Measurements from ENCODE around the gene ZNF423.

ZNF423 gene

DNA sequence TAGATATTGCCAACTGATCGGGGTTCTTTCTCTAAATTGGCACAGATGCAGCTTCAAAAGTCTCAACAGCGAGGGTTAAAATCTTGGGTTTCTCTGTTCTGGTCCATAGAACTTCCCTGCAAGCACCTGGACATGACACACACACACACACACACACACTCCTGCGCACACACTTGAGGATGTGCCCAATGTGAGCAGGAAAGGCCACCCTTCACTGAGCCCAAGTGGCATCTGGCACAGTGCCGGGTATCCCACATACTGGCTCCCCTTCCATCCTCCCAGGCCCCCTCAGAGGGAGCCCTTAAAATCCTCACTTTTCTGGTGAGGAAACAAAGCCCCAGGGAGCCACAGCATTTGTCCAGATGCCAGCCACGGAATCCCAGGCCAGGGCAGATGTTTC lies 55.5 kb downstream of the ZNF423 start:
- TF ChIP-seq, protein P1, sequence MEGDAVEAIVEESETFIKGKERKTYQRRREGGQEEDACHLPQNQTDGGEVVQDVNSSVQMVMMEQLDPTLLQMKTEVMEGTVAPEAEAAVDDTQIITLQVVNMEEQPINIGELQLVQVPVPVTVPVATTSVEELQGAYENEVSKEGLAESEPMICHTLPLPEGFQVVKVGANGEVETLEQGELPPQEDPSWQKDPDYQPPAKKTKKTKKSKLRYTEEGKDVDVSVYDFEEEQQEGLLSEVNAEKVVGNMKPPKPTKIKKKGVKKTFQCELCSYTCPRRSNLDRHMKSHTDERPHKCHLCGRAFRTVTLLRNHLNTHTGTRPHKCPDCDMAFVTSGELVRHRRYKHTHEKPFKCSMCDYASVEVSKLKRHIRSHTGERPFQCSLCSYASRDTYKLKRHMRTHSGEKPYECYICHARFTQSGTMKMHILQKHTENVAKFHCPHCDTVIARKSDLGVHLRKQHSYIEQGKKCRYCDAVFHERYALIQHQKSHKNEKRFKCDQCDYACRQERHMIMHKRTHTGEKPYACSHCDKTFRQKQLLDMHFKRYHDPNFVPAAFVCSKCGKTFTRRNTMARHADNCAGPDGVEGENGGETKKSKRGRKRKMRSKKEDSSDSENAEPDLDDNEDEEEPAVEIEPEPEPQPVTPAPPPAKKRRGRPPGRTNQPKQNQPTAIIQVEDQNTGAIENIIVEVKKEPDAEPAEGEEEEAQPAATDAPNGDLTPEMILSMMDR (IDR thresholded peaks at IDR 0.05), result no peak
- no peaks in the 10 kb centered on the region for H3K36me3 ChIP-seq
- intact Hi-C loops (cut with DNase I; ENCODE audit: low total_unique reads), result no loop called here
- H3K27me3 ChIP-seq, result no peaks in the 10 kb centered on the region
- no peak overlapping the region for H3K4me3 ChIP-seq
- no peaks in the 10 kb centered on the region for H3K9me3 ChIP-seq
- peaks cover 0 to 9% (median 0%) of the 10 kb centered on the region in 4 donors for H3K4me1 ChIP-seq
- H3K27ac ChIP-seq, result no peak overlapping the region
- no peak for DNase-seq

- H3K4me1 ChIP-seq, result peaks cover 0 to 9% (median 0%) of the 10 kb centered on the region in 4 donors
- no peak overlapping the region for H3K27ac ChIP-seq
- no peaks in the 10 kb centered on the region for H3K27me3 ChIP-seq
- DNase-seq, result no peak
- H3K36me3 ChIP-seq, result no peaks in the 10 kb centered on the region
- no peaks in the 10 kb centered on the region for H3K9me3 ChIP-seq
- no peak overlapping the region for H3K4me3 ChIP-seq
- TF ChIP-seq, protein P1 (IDR thresholded peaks at IDR 0.05), result no peak
- intact Hi-C loops (cut with DNase I; ENCODE audit: low total_unique reads), result no loop called here
These were observed 56.7 kb downstream of the ZNF423 start for GRCh38 chr16:49799172-49799571.

- no peak overlapping the region for H3K4me3 ChIP-seq
- TF ChIP-seq, protein P1 (IDR thresholded peaks at IDR 0.05), result no peak
- intact Hi-C loops (cut with DNase I; ENCODE audit: low total_unique reads), result no loop called here
These were observed 60.4 kb downstream of the ZNF423 start for GRCh38 chr16:49795513-49795912.

GRCh38 chr16:49793244-49793643 lies 62.7 kb downstream of the ZNF423 start:
- Histone ChIP-seq H3K9me3 (no peaks in the 10 kb centered on the region), H3K36me3 (no peaks in the 10 kb centered on the region), H3K4me3 (no peak overlapping the region), H3K4me1 (peaks cover 0 to 20% (median 13%) of the 10 kb centered on the region in 4 donors), H3K27me3 (no peaks in the 10 kb centered on the region), H3K27ac (no peak overlapping the region)
- no peak for DNase-seq
- intact Hi-C loops (cut with DNase I; ENCODE audit: low total_unique reads), result no loop called here
- TF ChIP-seq, protein P1 (IDR thresholded peaks at IDR 0.05), result no peak

More at GRCh38 chr16:49795513-49795912, 60.4 kb downstream of the ZNF423 start:
- Histone ChIP-seq H3K27me3 (no peaks in the 10 kb centered on the region), H3K4me1 (peaks cover 0 to 2% (median 0%) of the 10 kb centered on the region in 4 donors), H3K9me3 (no peaks in the 10 kb centered on the region), H3K27ac (no peak overlapping the region), H3K36me3 (no peaks in the 10 kb centered on the region)
- no peak for DNase-seq

DNA sequence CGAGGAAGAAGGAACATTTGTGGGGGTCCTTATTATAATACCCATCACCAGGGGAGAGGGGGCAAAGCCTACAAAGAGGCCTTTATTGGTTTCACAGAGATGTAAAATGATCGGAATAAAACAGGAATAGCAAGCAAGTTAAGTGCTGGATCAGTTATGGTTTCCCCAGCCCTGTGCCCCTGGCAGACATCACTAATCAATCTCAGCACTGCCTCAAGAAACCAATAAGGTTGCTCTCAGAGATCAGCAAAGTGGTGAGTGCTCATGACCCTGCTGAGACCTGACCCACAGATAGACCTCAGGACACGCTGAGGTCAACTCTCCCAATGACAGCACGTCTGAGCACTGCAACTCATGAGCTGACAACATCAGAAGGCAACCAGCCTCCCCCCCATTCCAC lies 66.3 kb downstream of the ZNF423 start:
- no peaks in the 10 kb centered on the region for H3K27me3 ChIP-seq
- no peaks in the 10 kb centered on the region for H3K36me3 ChIP-seq
- no peak overlapping the region for H3K4me3 ChIP-seq
- H3K4me1 ChIP-seq, result peaks cover 0 to 41% (median 28%) of the 10 kb centered on the region in 4 donors
- TF ChIP-seq, protein P1 (IDR thresholded peaks at IDR 0.05), result no peak
- intact Hi-C loops (cut with DNase I; ENCODE audit: low total_unique reads), result loop anchor here (5.0 kb wide), 2 partner anchors 43 to 68 kb away; partner anchors contain the start of gene ZNF423
- H3K9me3 ChIP-seq, result no peaks in the 10 kb centered on the region
- H3K27ac ChIP-seq, result peak overlapping the region; percentile 66 to 74
- no peak for DNase-seq

- Histone ChIP-seq H3K27me3 (no peaks in the 10 kb centered on the region), H3K36me3 (no peaks in the 10 kb centered on the region), H3K4me3 (no peak overlapping the region), H3K4me1 (peaks cover 0 to 41% (median 28%) of the 10 kb centered on the region in 4 donors), H3K9me3 (no peaks in the 10 kb centered on the region), H3K27ac (peak overlapping the region; percentile 66 to 74)
- no peak for DNase-seq
- TF ChIP-seq, protein P1 (IDR thresholded peaks at IDR 0.05), result no peak
- intact Hi-C loops (cut with DNase I; ENCODE audit: low total_unique reads), result loop anchor here (5.0 kb wide), 2 partner anchors 43 to 68 kb away; partner anchors contain the start of gene ZNF423
These were observed 66.9 kb downstream of the ZNF423 start for GRCh38 chr16:49788986-49789385.

Measured in tibial artery (tissue), 4 donors.